Uterus (tissue), 4 donors: ENCODE results near the gene ITSN1. TPM values are rescaled to one million over a fixed set of nuclear protein-coding genes. Genes with fewer than 3 reads are reported as not detected.

ENCODE experiments used
- DNase-seq, 2 donors: peaks; one replicate each; pipeline ENCODE4 v3.0.0-alpha.2; 2019 to 2020
- H3K27ac ChIP-seq, 2 donors: fragments of 200-600 bp; sonication (generic); 1 replicate in 1 of 2; 2 replicates in 1 of 2; pipeline ENCODE4 v1.5.1; 2016 to 2018
- H3K27me3 ChIP-seq, 2 donors: fragments of 200-600 bp; sonication (generic); one replicate each; pipeline ENCODE4 v1.5.1; 2018 to 2019; ENCODE audit warnings: control low read depth in 1 of 2
- H3K36me3 ChIP-seq, 2 donors: fragments of 200-600 bp; sonication (generic); one replicate each; pipeline ENCODE4 v1.5.1; 2019; ENCODE audit warnings: control low read depth in 1 of 2
- H3K4me1 ChIP-seq, 2 donors: fragments of 200-600 bp; sonication (generic); one replicate each; pipeline ENCODE4 v1.5.1; 2018 to 2019; ENCODE audit warnings: control low read depth in 1 of 2
- H3K4me3 ChIP-seq, 2 donors: fragments of 200-600 bp; sonication (generic); 1 replicate in 1 of 2; 2 replicates in 1 of 2; pipeline ENCODE4 v1.5.1; 2018 to 2019; ENCODE audit warnings: mild to moderate bottlenecking in 1 of 2
- H3K9me3 ChIP-seq, 2 donors: fragments of 200-600 bp; sonication (generic); one replicate each; pipeline ENCODE4 v1.5.1; 2019; ENCODE audit warnings: control low read depth in 1 of 2
- POLR2A ChIP-seq, 2 donors: fragments of 450-650 bp; IDR thresholded peaks; one replicate each; pipeline ENCODE4 v1.6.1; 2016; ENCODE audit warnings: antibody characterized with exemption in 2 of 2, mild to moderate bottlenecking in 1 of 2, moderate library complexity in 1 of 2
- intact Hi-C: fragments of 100-400 bp; cut with DNase I; formaldehyde crosslinking; loops from one replicate; pipeline ENCODE4 v1.15.1; 2023; ENCODE audit warnings: low total_unique reads
- total RNA-seq, 4 donors: library from RNA; depleted of rRNA in 3 of 4; stranded (reverse); fragments of >200 nt in 3 of 4; gene quantifications; one replicate each; pipeline versions ENCODE4 v1.1.0 to v1.2.4, GENCODE V29; 2014 to 2023
- TF ChIP-seq, protein P1 (sequence below), 4 experiments: fragments of 200-600 bp in 2 of 4; fragments of 450-650 bp in 2 of 4; sonication (generic) in 2 of 4; IDR thresholded peaks; one replicate each; pipeline ENCODE4 v1.5.1; 2016 to 2019; ENCODE audit warnings: antibody characterized with exemption in 4 of 4, mild to moderate bottlenecking in 2 of 4, moderate library complexity in 1 of 4
- donor health status: DM: yes; HTN: yes; CAD: no.

ITSN1 gene
- total RNA-seq, 4 donors from 2014 or later = 21.8 to 77.4 (median 48.1) TPM

DNA sequence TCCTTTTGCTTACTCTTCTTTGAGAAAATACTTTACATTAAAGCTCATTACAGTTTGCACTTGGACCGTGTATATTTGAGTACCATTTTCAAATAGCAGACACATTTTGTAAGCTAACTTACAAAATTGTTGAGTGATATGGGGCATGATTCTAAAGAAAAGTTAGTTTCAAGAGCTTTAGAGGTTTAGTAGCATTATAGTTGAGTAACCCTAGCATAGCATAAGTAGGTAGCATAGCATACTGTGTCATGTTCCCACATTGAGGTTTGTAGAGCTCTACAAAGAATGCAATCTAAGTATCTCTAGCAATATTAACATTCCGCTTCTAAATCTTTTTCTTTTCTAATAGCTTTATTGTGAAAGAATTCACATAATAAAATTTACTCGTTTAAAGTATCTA is 92.0 kb downstream of the ITSN1 start:
- intact Hi-C loops = no loop called here
- Histone ChIP-seq H3K27me3 (no peaks in the 10 kb centered on the region), H3K36me3 (no peaks in the 10 kb centered on the region), H3K9me3 (no peaks in the 10 kb centered on the region), H3K4me3 (no peak overlapping the region), H3K27ac (no peak overlapping the region), H3K4me1 (no peaks in the 10 kb centered on the region)
- no peak for DNase-seq
- TF ChIP-seq, protein P1, sequence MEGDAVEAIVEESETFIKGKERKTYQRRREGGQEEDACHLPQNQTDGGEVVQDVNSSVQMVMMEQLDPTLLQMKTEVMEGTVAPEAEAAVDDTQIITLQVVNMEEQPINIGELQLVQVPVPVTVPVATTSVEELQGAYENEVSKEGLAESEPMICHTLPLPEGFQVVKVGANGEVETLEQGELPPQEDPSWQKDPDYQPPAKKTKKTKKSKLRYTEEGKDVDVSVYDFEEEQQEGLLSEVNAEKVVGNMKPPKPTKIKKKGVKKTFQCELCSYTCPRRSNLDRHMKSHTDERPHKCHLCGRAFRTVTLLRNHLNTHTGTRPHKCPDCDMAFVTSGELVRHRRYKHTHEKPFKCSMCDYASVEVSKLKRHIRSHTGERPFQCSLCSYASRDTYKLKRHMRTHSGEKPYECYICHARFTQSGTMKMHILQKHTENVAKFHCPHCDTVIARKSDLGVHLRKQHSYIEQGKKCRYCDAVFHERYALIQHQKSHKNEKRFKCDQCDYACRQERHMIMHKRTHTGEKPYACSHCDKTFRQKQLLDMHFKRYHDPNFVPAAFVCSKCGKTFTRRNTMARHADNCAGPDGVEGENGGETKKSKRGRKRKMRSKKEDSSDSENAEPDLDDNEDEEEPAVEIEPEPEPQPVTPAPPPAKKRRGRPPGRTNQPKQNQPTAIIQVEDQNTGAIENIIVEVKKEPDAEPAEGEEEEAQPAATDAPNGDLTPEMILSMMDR (IDR thresholded peaks at IDR 0.05) = no peak
- TF ChIP-seq POLR2A (IDR thresholded peaks at IDR 0.05) = no peak

DNA sequence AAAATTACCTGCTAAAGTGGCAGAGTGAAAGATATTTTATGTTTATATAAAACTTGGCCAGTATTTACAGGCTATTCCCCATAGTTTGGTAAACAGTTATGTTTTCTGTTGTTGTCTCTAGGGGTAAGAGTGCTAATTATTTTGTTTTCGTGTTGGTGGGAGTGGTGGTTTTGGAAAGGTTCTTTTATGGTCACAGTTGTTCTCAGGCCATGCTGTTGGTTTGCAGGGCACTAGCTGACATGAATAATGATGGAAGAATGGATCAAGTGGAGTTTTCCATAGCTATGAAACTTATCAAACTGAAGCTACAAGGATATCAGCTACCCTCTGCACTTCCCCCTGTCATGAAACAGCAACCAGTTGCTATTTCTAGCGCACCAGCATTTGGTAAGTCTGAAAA is 92.5 kb downstream of the ITSN1 start:
- H3K4me3 ChIP-seq = no peak overlapping the region
- no peak overlapping the region for H3K27ac ChIP-seq
- no peaks in the 10 kb centered on the region for H3K27me3 ChIP-seq
- H3K36me3 ChIP-seq = no peaks in the 10 kb centered on the region
- DNase-seq = no peak
- no peaks in the 10 kb centered on the region for H3K9me3 ChIP-seq
- H3K4me1 ChIP-seq = no peaks in the 10 kb centered on the region
- intact Hi-C loops = no loop called here
- no peak for TF ChIP-seq POLR2A (IDR thresholded peaks at IDR 0.05)
- TF ChIP-seq, protein P1 (IDR thresholded peaks at IDR 0.05) = no peak

DNA sequence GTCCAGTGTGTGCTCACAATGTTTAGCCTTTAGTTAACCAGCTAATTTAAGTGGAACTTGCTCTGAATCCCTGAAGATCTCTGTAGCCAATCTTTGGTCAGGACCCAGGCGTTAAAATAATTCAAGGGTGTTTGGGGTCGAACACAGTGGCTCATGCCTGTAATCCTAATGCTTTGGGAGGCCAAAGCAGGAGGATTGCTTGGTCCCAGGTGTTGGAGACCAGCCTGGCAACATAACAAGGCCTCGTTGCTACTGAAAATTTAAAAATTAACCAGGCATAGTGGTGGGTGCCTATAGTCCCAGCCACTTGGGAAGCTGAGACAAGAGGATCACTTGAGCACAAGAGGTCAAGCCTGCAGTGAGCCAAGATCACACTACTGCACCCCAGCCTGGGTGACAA is 94.3 kb downstream of the ITSN1 start:
- intact Hi-C loops = no loop called here
- Histone ChIP-seq H3K9me3 (no peaks in the 10 kb centered on the region), H3K36me3 (no peaks in the 10 kb centered on the region), H3K4me3 (no peak overlapping the region), H3K27ac (no peak overlapping the region), H3K4me1 (no peaks in the 10 kb centered on the region), H3K27me3 (no peaks in the 10 kb centered on the region)
- DNase-seq = no peak
- TF ChIP-seq, protein P1 (IDR thresholded peaks at IDR 0.05) = no peak
- TF ChIP-seq POLR2A (IDR thresholded peaks at IDR 0.05) = no peak

DNA sequence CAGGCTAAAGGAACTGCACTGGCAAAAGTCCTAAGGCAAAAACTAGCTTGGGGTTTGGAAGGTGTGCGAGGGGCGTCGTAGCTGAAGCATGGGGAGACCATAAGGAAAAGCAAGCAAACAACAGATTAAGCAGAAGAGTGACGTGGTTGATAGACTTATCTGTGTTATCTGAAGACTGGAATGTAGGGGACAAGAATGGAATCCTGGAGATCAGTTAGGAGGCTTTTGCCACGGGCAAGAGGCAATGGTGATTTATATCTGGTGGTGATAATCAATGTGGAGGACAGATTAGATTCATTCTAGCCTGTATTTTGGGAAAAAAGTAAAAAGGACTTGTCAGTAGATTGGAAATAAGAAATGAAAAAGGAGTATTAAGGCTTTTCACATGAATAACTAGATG is 97.4 kb downstream of the ITSN1 start:
- Histone ChIP-seq H3K4me3 (no peak overlapping the region), H3K27me3 (no peaks in the 10 kb centered on the region), H3K36me3 (no peaks in the 10 kb centered on the region), H3K4me1 (no peaks in the 10 kb centered on the region), H3K27ac (no peak overlapping the region), H3K9me3 (no peaks in the 10 kb centered on the region)
- intact Hi-C loops = no loop called here
- no peak for DNase-seq
- TF ChIP-seq POLR2A (IDR thresholded peaks at IDR 0.05) = no peak
- TF ChIP-seq, protein P1 (IDR thresholded peaks at IDR 0.05) = no peak

DNA sequence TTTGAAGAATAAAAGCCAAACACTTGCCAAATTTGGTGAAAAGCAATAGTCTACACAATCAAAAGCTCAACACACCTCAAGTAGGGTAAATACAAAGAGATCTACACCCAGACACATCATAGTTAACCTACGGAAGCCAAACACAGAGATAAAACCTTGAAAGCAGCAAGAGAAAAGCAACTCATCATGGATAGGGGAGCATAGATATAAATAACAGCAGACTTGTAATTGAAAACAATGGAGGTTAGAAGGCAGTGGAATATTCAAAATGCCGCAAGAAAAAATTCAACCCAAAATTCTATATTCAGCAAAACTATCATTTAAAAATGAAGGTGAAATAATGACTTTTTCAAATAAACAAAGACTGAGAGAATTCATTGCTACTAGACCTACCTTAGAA is 105.1 kb downstream of the ITSN1 start:
- H3K27me3 ChIP-seq = no peaks in the 10 kb centered on the region
- H3K4me3 ChIP-seq = no peak overlapping the region
- H3K9me3 ChIP-seq = peaks cover 0 to 16% of the 10 kb centered on the region in 2 donors
- no peaks in the 10 kb centered on the region for H3K36me3 ChIP-seq
- intact Hi-C loops = no loop called here
- H3K27ac ChIP-seq = no peak overlapping the region
- no peak for DNase-seq
- no peak for TF ChIP-seq POLR2A (IDR thresholded peaks at IDR 0.05)
- TF ChIP-seq, protein P1 (IDR thresholded peaks at IDR 0.05) = no peak
- no peaks in the 10 kb centered on the region for H3K4me1 ChIP-seq
